NK-92 (cell line): Measurements from ENCODE around the gene GRB10.

Source experiments
- DNase-seq: peaks from one replicate; lab custom pipeline; 2025; ENCODE audit not compliant: unreplicated experiment; lab: John Stamatoyannopoulos, UW

Gene GRB10

GRCh38 chr7:50782375-50783208 is at the start of gene GRB10:
TSS of gene GRB10 (minus strand) at chr7:50782896. CDS start at chr7:50732322, 50,574 bp downstream.
- no peak for DNase-seq

- no peak for DNase-seq
Observed at GRCh38 chr7:50828801-50829200, 46.1 kb upstream of the GRB10 start.

- no peak for DNase-seq
Observed at GRCh38 chr7:50828116-50828515, 45.4 kb upstream of the GRB10 start.

- DNase-seq = no peak
Observed at GRCh38 chr7:50827281-50827680, 44.6 kb upstream of the GRB10 start.

- DNase-seq = no peak
Observed at GRCh38 chr7:50826371-50827172, 43.9 kb upstream of the GRB10 start.

GRCh38 chr7:50825465-50825864 is 42.8 kb upstream of the GRB10 start:
- DNase-seq = no peak

- no peak for DNase-seq
Observed at GRCh38 chr7:50824882-50825281, 42.2 kb upstream of the GRB10 start.

- no peak for DNase-seq
Observed at GRCh38 chr7:50822706-50823105, 40.0 kb upstream of the GRB10 start.

- no peak for DNase-seq
Observed at GRCh38 chr7:50822110-50822509, 39.4 kb upstream of the GRB10 start.

- DNase-seq = no peak
Observed at GRCh38 chr7:50821457-50822008, 38.8 kb upstream of the GRB10 start.

- DNase-seq = no peak
Observed at GRCh38 chr7:50818324-50818723, 35.6 kb upstream of the GRB10 start.

GRCh38 chr7:50817561-50817960 is 34.9 kb upstream of the GRB10 start:
- DNase-seq = no peak

GRCh38 chr7:50815138-50815537 is 32.4 kb upstream of the GRB10 start:
- no peak for DNase-seq

GRCh38 chr7:50814166-50814565 is 31.5 kb upstream of the GRB10 start:
- no peak for DNase-seq

GRCh38 chr7:50812841-50813475 is 30.3 kb upstream of the GRB10 start:
- no peak for DNase-seq

GRCh38 chr7:50812094-50812493 is 29.4 kb upstream of the GRB10 start:
- no peak for DNase-seq

GRCh38 chr7:50808282-50808888 is 25.7 kb upstream of the GRB10 start:
- DNase-seq = no peak

GRCh38 chr7:50807026-50807730 is 24.5 kb upstream of the GRB10 start:
- DNase-seq = no peak

- DNase-seq = no peak
Observed at GRCh38 chr7:50806143-50806542, 23.4 kb upstream of the GRB10 start.

GRCh38 chr7:50805447-50806125 is 22.9 kb upstream of the GRB10 start:
- no peak for DNase-seq
